Neuronal stem cell (in vitro differentiated cells): ENCODE measurements around the gene DNMT3B.

ENCODE experiments used
- DNase-seq: peaks from one replicate; pipeline ENCODE4 v3.0.0-alpha.2; 2013; ENCODE audit warnings: low spot score
- H2AFZ ChIP-seq: one replicate; pipeline ENCODE4 v1.6.1; 2013; ENCODE audit warnings: mild to moderate bottlenecking, low read length, inconsistent platforms
- H2AK5ac ChIP-seq: 2 replicates; pipeline ENCODE4 v1.6.1; 2013; ENCODE audit warnings: low read depth, mild to moderate bottlenecking, inconsistent platforms, low read length, moderate library complexity, mixed read lengths
- H2BK120ac ChIP-seq: 2 replicates; pipeline ENCODE4 v1.6.1; 2013; ENCODE audit warnings: low read depth, mild to moderate bottlenecking, inconsistent platforms, low read length, moderate library complexity, mixed read lengths
- H2BK12ac ChIP-seq: one replicate; pipeline ENCODE4 v1.6.1; 2013; ENCODE audit warnings: low read length, inconsistent platforms
- H2BK15ac ChIP-seq: 2 replicates; pipeline ENCODE4 v1.6.1; 2013; ENCODE audit warnings: mild to moderate bottlenecking, low read length, inconsistent platforms, mixed read lengths
- H2BK5ac ChIP-seq: one replicate; pipeline ENCODE4 v1.6.1; 2013; ENCODE audit warnings: inconsistent platforms, mild to moderate bottlenecking, low read length, moderate library complexity
- H3K14ac ChIP-seq: one replicate; pipeline ENCODE4 v1.6.1; 2013; ENCODE audit warnings: low read length, inconsistent platforms
- H3K18ac ChIP-seq: 2 replicates; pipeline ENCODE4 v1.6.1; 2013; ENCODE audit warnings: low read length, inconsistent platforms
- H3K23ac ChIP-seq: 2 replicates; pipeline ENCODE4 v1.6.1; 2013; ENCODE audit warnings: low read depth, mild to moderate bottlenecking, mixed read lengths, low read length, inconsistent platforms; ENCODE audit not compliant: poor library complexity
- H3K27ac ChIP-seq: replicated peaks from 3 replicates; pipeline ENCODE4 v1.5.1; 2013; ENCODE audit warnings: low read length, inconsistent platforms
- H3K27me3 ChIP-seq, 3 experiments: 2 replicates each; pipeline ENCODE4 v1.6.1; 2013; ENCODE audit warnings: low read length in 3 of 3, mild to moderate bottlenecking in 2 of 3, inconsistent platforms in 1 of 3, low read depth in 1 of 3, mixed read lengths in 1 of 3, moderate library complexity in 1 of 3; ENCODE audit not compliant: control insufficient read depth in 3 of 3, insufficient read depth in 3 of 3
- H3K36me3 ChIP-seq, 2 donors: replicated peaks in 1 of 2; 2 replicates each; pipeline ENCODE4 v1.6.1; 2013; ENCODE audit warnings: low read length in 2 of 2; ENCODE audit not compliant: control insufficient read depth in 2 of 2, insufficient read depth in 2 of 2
- H3K4ac ChIP-seq: 2 replicates; pipeline ENCODE4 v1.6.1; 2013; ENCODE audit warnings: inconsistent platforms, mild to moderate bottlenecking, low read length, moderate library complexity
- H3K4me1 ChIP-seq, 2 donors: 1 replicate in 1 of 2; 2 replicates in 1 of 2; pipeline ENCODE4 v1.6.1; 2013; ENCODE audit warnings: low read length in 2 of 2, low read depth in 1 of 2; ENCODE audit not compliant: control insufficient read depth in 2 of 2, insufficient read depth in 1 of 2
- H3K4me2 ChIP-seq: one replicate; pipeline ENCODE4 v1.6.1; 2013; ENCODE audit warnings: mild to moderate bottlenecking, low read length, inconsistent platforms; ENCODE audit not compliant: insufficient read depth, poor library complexity, severe bottlenecking
- H3K4me3 ChIP-seq, 2 donors: 2 replicates each; pipeline ENCODE4 v1.5.1; 2013; ENCODE audit warnings: low read length in 2 of 2, mild to moderate bottlenecking in 2 of 2, inconsistent platforms in 1 of 2, moderate library complexity in 1 of 2
- H3K79me1 ChIP-seq: one replicate; pipeline ENCODE4 v1.6.1; 2013; ENCODE audit warnings: low read depth, mild to moderate bottlenecking, inconsistent platforms, low read length, moderate library complexity
- H3K9ac ChIP-seq: one replicate; pipeline ENCODE4 v1.6.1; 2013; ENCODE audit warnings: mild to moderate bottlenecking, low read depth, low read length, inconsistent platforms; ENCODE audit not compliant: poor library complexity
- H3K9me3 ChIP-seq, 2 donors: replicated peaks in 1 of 2; 2 replicates each; pipeline versions ENCODE3 to v1.6.1; 2013; ENCODE audit warnings: low read length in 2 of 2, mild to moderate bottlenecking in 2 of 2, inconsistent platforms in 1 of 2, low read depth in 1 of 2, mixed read lengths in 1 of 2, moderate library complexity in 1 of 2; ENCODE audit not compliant: control insufficient read depth in 2 of 2, insufficient read depth in 1 of 2
- H4K8ac ChIP-seq: one replicate; pipeline ENCODE4 v1.6.1; 2013; ENCODE audit warnings: low read depth, mild to moderate bottlenecking, inconsistent platforms, low read length, moderate library complexity
- H4K91ac ChIP-seq: one replicate; pipeline ENCODE4 v1.6.1; 2013; ENCODE audit warnings: low read length, low read depth, mild to moderate bottlenecking, inconsistent platforms; ENCODE audit not compliant: poor library complexity
- WGBS, 2 donors: extraction: QIAGEN DNeasy Blood & Tissue Kit; methylation state at CpG; one replicate each; pipeline ENCODE4 v1.1.7; 2013; ENCODE audit warnings: missing lambda C conversion rate in 2 of 2, mixed read lengths in 1 of 2; ENCODE audit not compliant: insufficient read length in 2 of 2, insufficient replicate concordance in 1 of 2; ENCODE audit errors: extremely low coverage in 2 of 2; 5-methylcytosine and 5-hydroxymethylcytosine counted together

DNMT3B gene

DNA sequence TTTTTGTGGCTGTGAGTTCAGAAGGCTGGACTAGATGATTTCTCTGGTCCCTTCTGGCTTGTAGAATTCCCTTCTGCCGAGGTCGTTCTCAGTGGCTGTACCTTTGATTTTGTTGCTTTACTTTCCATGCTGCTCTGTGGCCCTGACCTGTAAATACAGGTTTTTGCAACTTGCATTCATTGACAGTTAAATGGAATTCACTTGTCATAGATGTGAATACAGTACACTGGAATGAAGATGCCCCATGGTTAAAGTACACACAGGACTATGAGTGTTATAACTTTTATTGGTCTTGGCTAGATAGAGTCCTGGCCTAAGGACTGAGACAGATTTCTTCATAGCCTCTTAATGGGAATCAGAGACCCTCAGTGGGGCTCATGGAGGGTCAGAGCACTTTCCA is 83.6 kb downstream of the DNMT3B start:
- Histone ChIP-seq H3K27me3 (no peaks in the 10 kb centered on the region), H3K4me3 (no peak overlapping the region), H3K27ac (no peak overlapping the region), H3K9me3 (no peaks in the 10 kb centered on the region), H4K8ac (no peak overlapping the region), H2BK5ac (no peak overlapping the region), H3K9ac (no peak overlapping the region), H2BK120ac (no peak overlapping the region), H2AFZ (no peak overlapping the region), H3K4me1 (peaks cover 0 to 2% of the 10 kb centered on the region in 2 donors), H3K4me2 (no peak overlapping the region), H3K14ac (no peak overlapping the region), H3K23ac (no peak overlapping the region), H3K18ac (no peak overlapping the region), H2BK12ac (no peak overlapping the region), H3K79me1 (peaks cover 2% of the 10 kb centered on the region), H3K36me3 (peaks cover 34 to 89% of the 10 kb centered on the region in 2 donors), H4K91ac (no peak overlapping the region), H2BK15ac (no peak overlapping the region), H3K4ac (no peak overlapping the region), H2AK5ac (no peak overlapping the region)
- no CpG with 5 or more reads among the region's 2 CpGs for whole genome bisulfite sequencing, 2 donors
- DNase-seq, result no peak

GRCh38 chr20:32846852-32847251 is 84.7 kb downstream of the DNMT3B start:
- H2AK5ac ChIP-seq, result no peak overlapping the region
- peaks cover 2% of the 10 kb centered on the region for H3K79me1 ChIP-seq
- H2BK120ac ChIP-seq, result no peak overlapping the region
- no peak overlapping the region for H3K4me2 ChIP-seq
- no peaks in the 10 kb centered on the region for H3K9me3 ChIP-seq
- H4K91ac ChIP-seq, result no peak overlapping the region
- H3K4me3 ChIP-seq, result no peak overlapping the region
- H3K9ac ChIP-seq, result no peak overlapping the region
- H2BK12ac ChIP-seq, result no peak overlapping the region
- no peak overlapping the region for H2BK5ac ChIP-seq
- H3K4ac ChIP-seq, result no peak overlapping the region
- H3K23ac ChIP-seq, result no peak overlapping the region
- H4K8ac ChIP-seq, result no peak overlapping the region
- no peak overlapping the region for H2AFZ ChIP-seq
- no peak overlapping the region for H3K27ac ChIP-seq
- DNase-seq, result no peak
- no peak overlapping the region for H3K18ac ChIP-seq
- no peak overlapping the region for H3K14ac ChIP-seq
- H3K36me3 ChIP-seq, result peaks cover 32 to 90% of the 10 kb centered on the region in 2 donors
- H3K4me1 ChIP-seq, result peaks cover 0 to 2% of the 10 kb centered on the region in 2 donors
- no peak overlapping the region for H2BK15ac ChIP-seq
- WGBS, 2 donors, result no CpG with 5 or more reads among the region's 5 CpGs
- no peaks in the 10 kb centered on the region for H3K27me3 ChIP-seq

GRCh38 chr20:32847964-32848363 is 85.8 kb downstream of the DNMT3B start:
- DNase-seq, result no peak
- no peak overlapping the region for H3K18ac ChIP-seq
- H2BK15ac ChIP-seq, result no peak overlapping the region
- H4K8ac ChIP-seq, result no peak overlapping the region
- no CpG with 5 or more reads among the region's 5 CpGs for WGBS, 2 donors
- no peak overlapping the region for H2AK5ac ChIP-seq
- no peaks in the 10 kb centered on the region for H3K27me3 ChIP-seq
- H3K4me1 ChIP-seq, result peaks cover 0 to 2% of the 10 kb centered on the region in 2 donors
- H3K9ac ChIP-seq, result no peak overlapping the region
- no peak overlapping the region for H3K14ac ChIP-seq
- no peak overlapping the region for H3K23ac ChIP-seq
- H3K79me1 ChIP-seq, result no peaks in the 10 kb centered on the region
- H4K91ac ChIP-seq, result no peak overlapping the region
- no peak overlapping the region for H3K27ac ChIP-seq
- no peak overlapping the region for H2BK12ac ChIP-seq
- no peaks in the 10 kb centered on the region for H3K9me3 ChIP-seq
- H3K4ac ChIP-seq, result no peak overlapping the region
- H2AFZ ChIP-seq, result no peak overlapping the region
- H3K4me2 ChIP-seq, result no peak overlapping the region
- H2BK120ac ChIP-seq, result no peak overlapping the region
- no peak overlapping the region for H3K4me3 ChIP-seq
- peaks cover 27 to 90% of the 10 kb centered on the region in 2 donors for H3K36me3 ChIP-seq
- no peak overlapping the region for H2BK5ac ChIP-seq

- no peak for DNase-seq
- peaks cover 26 to 88% of the 10 kb centered on the region in 2 donors for H3K36me3 ChIP-seq
- no peaks in the 10 kb centered on the region for H3K9me3 ChIP-seq
- no peak overlapping the region for H3K4me2 ChIP-seq
- no peak overlapping the region for H3K27ac ChIP-seq
- H2BK12ac ChIP-seq, result no peak overlapping the region
- no CpG with 5 or more reads among the region's 6 CpGs for WGBS, 2 donors
- no peak overlapping the region for H2BK15ac ChIP-seq
- no peak overlapping the region for H3K4me3 ChIP-seq
- no peak overlapping the region for H4K91ac ChIP-seq
- no peak overlapping the region for H4K8ac ChIP-seq
- no peak overlapping the region for H2AK5ac ChIP-seq
- no peak overlapping the region for H2BK5ac ChIP-seq
- H3K9ac ChIP-seq, result no peak overlapping the region
- no peak overlapping the region for H3K4ac ChIP-seq
- H2AFZ ChIP-seq, result no peak overlapping the region
- H3K18ac ChIP-seq, result no peak overlapping the region
- no peaks in the 10 kb centered on the region for H3K79me1 ChIP-seq
- no peak overlapping the region for H3K14ac ChIP-seq
- H2BK120ac ChIP-seq, result no peak overlapping the region
- H3K4me1 ChIP-seq, result peaks cover 0 to 2% of the 10 kb centered on the region in 2 donors
- no peak overlapping the region for H3K23ac ChIP-seq
- no peaks in the 10 kb centered on the region for H3K27me3 ChIP-seq
These were observed 86.7 kb downstream of the DNMT3B start for GRCh38 chr20:32848846-32849245.
